ENCODE results near the gene LCP1. TPM values are rescaled to one million over a fixed set of nuclear protein-coding genes. Genes with fewer than 3 reads are reported as not detected.
A peak's percentile ranks its signal among the peaks of the same experiment; 100 is the strongest.

LCP1 gene
- polyA plus RNA-seq, 1 of the 3 experiments (the other 2 are of a cell fraction), result 0.03 TPM

DNA sequence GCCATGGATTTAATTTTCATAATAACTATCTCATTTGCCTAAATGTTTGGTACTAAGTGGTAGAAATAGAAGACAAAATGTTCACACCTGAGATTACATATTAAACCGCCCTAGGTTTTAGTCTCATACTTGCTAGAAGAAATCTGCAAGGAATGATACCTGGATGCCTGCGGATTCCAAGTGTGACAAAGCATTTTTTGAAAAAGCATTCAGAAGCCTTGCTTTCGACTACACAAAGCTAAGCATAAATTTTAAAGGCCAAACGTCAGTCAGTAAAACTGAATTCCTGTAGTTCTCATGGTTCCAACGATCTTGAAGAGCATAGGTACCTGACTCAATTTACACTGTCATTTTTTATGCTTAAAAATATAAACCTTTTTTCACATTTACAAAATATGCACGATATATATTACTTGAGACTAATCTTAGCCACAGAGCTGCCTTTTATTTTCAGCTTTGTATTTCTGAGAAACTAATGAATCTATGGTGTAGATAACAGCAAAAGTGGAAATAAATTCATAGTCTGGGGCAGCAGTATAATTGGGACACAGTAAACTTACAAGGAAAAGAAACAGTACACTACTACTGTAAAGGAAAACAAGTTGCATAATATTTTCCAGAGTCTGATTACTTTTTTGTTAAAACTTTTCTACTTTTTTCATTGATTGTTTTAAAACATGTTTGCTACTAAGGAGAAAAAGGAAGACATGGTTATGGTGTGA is 28.5 kb upstream of the LCP1 start:
- CTCF ChIA-PET, result interaction anchor here (0.9 to 1.1 kb wide), 3 partner anchors 23 to 84 kb away, joined by 3 read pairs; no protein-coding TSS in a partner anchor

DNA sequence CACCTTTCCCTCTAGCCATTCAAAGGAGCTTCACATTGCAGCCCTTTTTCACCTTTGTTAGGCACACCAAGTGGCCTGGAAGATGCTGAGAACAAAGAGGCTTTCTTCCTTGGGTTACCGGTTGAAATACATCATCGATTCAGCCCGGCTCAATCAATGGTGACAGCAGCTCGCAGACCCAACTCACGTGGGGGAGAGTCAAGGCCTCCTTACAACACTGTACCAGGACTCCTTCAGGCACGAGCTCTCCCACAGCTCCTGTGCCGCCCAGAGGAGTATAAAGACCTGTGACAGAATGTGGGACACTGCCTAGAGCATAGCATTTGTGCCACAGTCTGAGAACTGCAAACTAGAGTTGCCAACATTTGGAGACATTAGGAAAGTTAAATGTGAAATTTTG is 25.9 kb upstream of the LCP1 start:
- no peaks in the 10 kb centered on the region for H3K9me2 ChIP-seq
- no peaks in the 10 kb centered on the region for H3K79me2 ChIP-seq (ENCODE audit: insufficient read depth)
- no peak overlapping the region for H2AFZ ChIP-seq (ENCODE audit: low read depth)
- no peaks in the 10 kb centered on the region for H3K9me3 ChIP-seq
- no peak overlapping the region for H3K4me3 ChIP-seq (ENCODE audit: low read depth in 2 of 2, low read length in 1 of 2)
- no peak overlapping the region for H3K4me2 ChIP-seq
- DNase-seq, result no peak
- peaks cover 0 to 10% of the 10 kb centered on the region in 2 experiments; a peak in 2 of 4 replicates for H3K4me1 ChIP-seq (ENCODE audit: control insufficient read depth in 1 of 2, insufficient read depth in 2 of 2, low read depth in 1 of 2, low read length in 1 of 2)
- no peaks in the 10 kb centered on the region for H3K36me3 ChIP-seq (replicated peaks in 1 of 2; ENCODE audit: control insufficient read depth in 1 of 2, insufficient read depth in 2 of 2, low read length in 1 of 2)
- no peaks in the 10 kb centered on the region for H4K20me1 ChIP-seq (ENCODE audit: insufficient read depth)
- H3K27ac ChIP-seq (ENCODE audit: low read depth in 2 of 2, low read length in 1 of 2), result no peak overlapping the region
- no peaks in the 10 kb centered on the region for H3F3A ChIP-seq (replicated peaks; ENCODE audit: insufficient read depth)
- POLR2A ChIA-PET, result no interaction called here
- H3K9ac ChIP-seq, result no peak overlapping the region
- TF ChIP-seq FOXJ3 (CRISPR knock-in tag; IDR thresholded peaks at IDR 0.05) (no peak), NFIC (IDR thresholded peaks at IDR 0.05; ENCODE audit: borderline replicate concordance) (no peak), TCF12 (IDR thresholded peaks at IDR 0.05) (no peak), MAX (IDR thresholded peaks at IDR 0.05; ENCODE audit: low read depth) (no peak), PBX3 (IDR thresholded peaks at IDR 0.05) (no peak), CHD2 (IDR thresholded peaks at IDR 0.05; ENCODE audit: low read length, partially characterized antibody) (no peak), ZBTB33 (IDR thresholded peaks at IDR 0.05; ENCODE audit: borderline replicate concordance, low read depth) (no peak)
- WGBS (ENCODE audit: low lambda C conversion rate), result 95% methylated on average over 4 of the region's 7 CpGs
- CTCF ChIA-PET, result interaction anchor here (1.2 kb wide), 1 partner anchor 20 kb away, joined by 4 read pairs; no protein-coding TSS in a partner anchor
- H3K27me3 ChIP-seq (ENCODE audit: insufficient read depth), result no peaks in the 10 kb centered on the region

More for the DNA sequence above, 28.5 kb upstream of the LCP1 start:
- H3K9me2 ChIP-seq, result no peaks in the 10 kb centered on the region
- no peak for TF ChIP-seq GABPA (IDR thresholded peaks at IDR 0.05; ENCODE audit: low read depth)
- TF ChIP-seq MEF2A (IDR thresholded peaks at IDR 0.05; ENCODE audit: borderline replicate concordance, low read depth), result no peak
- TF ChIP-seq RCOR1 (IDR thresholded peaks at IDR 0.05; ENCODE audit: low read length), result no peak
- TF ChIP-seq, protein P1, sequence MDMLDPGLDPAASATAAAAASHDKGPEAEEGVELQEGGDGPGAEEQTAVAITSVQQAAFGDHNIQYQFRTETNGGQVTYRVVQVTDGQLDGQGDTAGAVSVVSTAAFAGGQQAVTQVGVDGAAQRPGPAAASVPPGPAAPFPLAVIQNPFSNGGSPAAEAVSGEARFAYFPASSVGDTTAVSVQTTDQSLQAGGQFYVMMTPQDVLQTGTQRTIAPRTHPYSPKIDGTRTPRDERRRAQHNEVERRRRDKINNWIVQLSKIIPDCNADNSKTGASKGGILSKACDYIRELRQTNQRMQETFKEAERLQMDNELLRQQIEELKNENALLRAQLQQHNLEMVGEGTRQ (IDR thresholded peaks at IDR 0.05; ENCODE audit: borderline replicate concordance, low read depth, low read length), result no peak
- no peaks in the 10 kb centered on the region for H3K79me2 ChIP-seq (ENCODE audit: insufficient read depth)
- no peak overlapping the region for H3K9ac ChIP-seq
- no peaks in the 10 kb centered on the region for H3K9me3 ChIP-seq
- no peak overlapping the region for H3K27ac ChIP-seq (ENCODE audit: low read depth in 2 of 2, low read length in 1 of 2)
- H2AFZ ChIP-seq (ENCODE audit: low read depth), result peak overlapping the region; percentile 96; the same call in 1 of the 2 replicates
- no peaks in the 10 kb centered on the region for H3K27me3 ChIP-seq (ENCODE audit: insufficient read depth)
- 87% methylated on average over 6 of the region's 6 CpGs for WGBS (ENCODE audit: low lambda C conversion rate)
- peaks cover 0 to 10% of the 10 kb centered on the region in 2 experiments; a peak in 2 of 4 replicates for H3K4me1 ChIP-seq (ENCODE audit: control insufficient read depth in 1 of 2, insufficient read depth in 2 of 2, low read depth in 1 of 2, low read length in 1 of 2)
- DNase-seq, result no peak
- peak overlapping the region; percentile 77; the same call in 1 of the 2 replicates for H3K4me2 ChIP-seq
- no peak overlapping the region for H3K4me3 ChIP-seq (ENCODE audit: low read depth in 2 of 2, low read length in 1 of 2)
- H3K36me3 ChIP-seq (replicated peaks in 1 of 2; ENCODE audit: control insufficient read depth in 1 of 2, insufficient read depth in 2 of 2, low read length in 1 of 2), result no peaks in the 10 kb centered on the region
- H4K20me1 ChIP-seq (ENCODE audit: insufficient read depth), result no peaks in the 10 kb centered on the region
- POLR2A ChIA-PET, result no interaction called here
- no peaks in the 10 kb centered on the region for H3F3A ChIP-seq (replicated peaks; ENCODE audit: insufficient read depth)
